Measurements from ENCODE around the gene ACTG2. TPM values are rescaled to one million over a fixed set of nuclear protein-coding genes. Genes with fewer than 3 reads are reported as not detected.

The ACTG2 gene
- total and polyA plus RNA-seq, 10 of the 15 experiments (the other 5 are each of a cell fraction or from before 2014, with no cell fraction given) = 0.06 to 0.97 (median 0.12) TPM; not detected in 7

GRCh38 chr2:73891276-73891901, 1.4 kb upstream of the ACTG2 start:
- TF ChIP-seq ZNF274 (IDR thresholded peaks at IDR 0.05; ENCODE audit: insufficient read depth, insufficient read length) (no peak), ZNF622 (IDR thresholded peaks at IDR 0.05) (no peak), POLR2A (IDR thresholded peaks at IDR 0.05; ENCODE audit: low read depth, low read length) (no peak), NFIC (IDR thresholded peaks at IDR 0.05; ENCODE audit: low read depth, low read length) (no peak), FOS (IDR thresholded peaks at IDR 0.05; ENCODE audit: borderline replicate concordance, extremely low read depth, insufficient read length) (no peak), EGR1 (IDR thresholded peaks at IDR 0.05; ENCODE audit: borderline replicate concordance in 1 of 2, low read depth in 2 of 2, low read length in 2 of 2) (no peak), TARDBP (IDR thresholded peaks at IDR 0.05; ENCODE audit: borderline replicate concordance) (no peak), SKIL (IDR thresholded peaks at IDR 0.05; ENCODE audit: low read depth, poor library complexity, severe bottlenecking) (no peak), KAT2A (conservative IDR thresholded peaks at IDR 0.05; ENCODE audit: control insufficient read depth, low read depth, low read length) (no peak), SP1 (IDR thresholded peaks at IDR 0.05; ENCODE audit: low read depth, low read length) (no peak), NBN (IDR thresholded peaks at IDR 0.05) (no peak), MEF2B (IDR thresholded peaks at IDR 0.05; ENCODE audit: partially characterized antibody, poor library complexity, severe bottlenecking) (no peak), SMARCA5 (IDR thresholded peaks at IDR 0.05) (no peak)
- TF ChIP-seq, protein P1, sequence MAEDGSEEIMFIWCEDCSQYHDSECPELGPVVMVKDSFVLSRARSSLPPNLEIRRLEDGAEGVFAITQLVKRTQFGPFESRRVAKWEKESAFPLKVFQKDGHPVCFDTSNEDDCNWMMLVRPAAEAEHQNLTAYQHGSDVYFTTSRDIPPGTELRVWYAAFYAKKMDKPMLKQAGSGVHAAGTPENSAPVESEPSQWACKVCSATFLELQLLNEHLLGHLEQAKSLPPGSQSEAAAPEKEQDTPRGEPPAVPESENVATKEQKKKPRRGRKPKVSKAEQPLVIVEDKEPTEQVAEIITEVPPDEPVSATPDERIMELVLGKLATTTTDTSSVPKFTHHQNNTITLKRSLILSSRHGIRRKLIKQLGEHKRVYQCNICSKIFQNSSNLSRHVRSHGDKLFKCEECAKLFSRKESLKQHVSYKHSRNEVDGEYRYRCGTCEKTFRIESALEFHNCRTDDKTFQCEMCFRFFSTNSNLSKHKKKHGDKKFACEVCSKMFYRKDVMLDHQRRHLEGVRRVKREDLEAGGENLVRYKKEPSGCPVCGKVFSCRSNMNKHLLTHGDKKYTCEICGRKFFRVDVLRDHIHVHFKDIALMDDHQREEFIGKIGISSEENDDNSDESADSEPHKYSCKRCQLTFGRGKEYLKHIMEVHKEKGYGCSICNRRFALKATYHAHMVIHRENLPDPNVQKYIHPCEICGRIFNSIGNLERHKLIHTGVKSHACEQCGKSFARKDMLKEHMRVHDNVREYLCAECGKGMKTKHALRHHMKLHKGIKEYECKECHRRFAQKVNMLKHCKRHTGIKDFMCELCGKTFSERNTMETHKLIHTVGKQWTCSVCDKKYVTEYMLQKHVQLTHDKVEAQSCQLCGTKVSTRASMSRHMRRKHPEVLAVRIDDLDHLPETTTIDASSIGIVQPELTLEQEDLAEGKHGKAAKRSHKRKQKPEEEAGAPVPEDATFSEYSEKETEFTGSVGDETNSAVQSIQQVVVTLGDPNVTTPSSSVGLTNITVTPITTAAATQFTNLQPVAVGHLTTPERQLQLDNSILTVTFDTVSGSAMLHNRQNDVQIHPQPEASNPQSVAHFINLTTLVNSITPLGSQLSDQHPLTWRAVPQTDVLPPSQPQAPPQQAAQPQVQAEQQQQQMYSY (CRISPR knock-in tag; IDR thresholded peaks at IDR 0.05) = no peak
- TF ChIP-seq, protein P2, sequence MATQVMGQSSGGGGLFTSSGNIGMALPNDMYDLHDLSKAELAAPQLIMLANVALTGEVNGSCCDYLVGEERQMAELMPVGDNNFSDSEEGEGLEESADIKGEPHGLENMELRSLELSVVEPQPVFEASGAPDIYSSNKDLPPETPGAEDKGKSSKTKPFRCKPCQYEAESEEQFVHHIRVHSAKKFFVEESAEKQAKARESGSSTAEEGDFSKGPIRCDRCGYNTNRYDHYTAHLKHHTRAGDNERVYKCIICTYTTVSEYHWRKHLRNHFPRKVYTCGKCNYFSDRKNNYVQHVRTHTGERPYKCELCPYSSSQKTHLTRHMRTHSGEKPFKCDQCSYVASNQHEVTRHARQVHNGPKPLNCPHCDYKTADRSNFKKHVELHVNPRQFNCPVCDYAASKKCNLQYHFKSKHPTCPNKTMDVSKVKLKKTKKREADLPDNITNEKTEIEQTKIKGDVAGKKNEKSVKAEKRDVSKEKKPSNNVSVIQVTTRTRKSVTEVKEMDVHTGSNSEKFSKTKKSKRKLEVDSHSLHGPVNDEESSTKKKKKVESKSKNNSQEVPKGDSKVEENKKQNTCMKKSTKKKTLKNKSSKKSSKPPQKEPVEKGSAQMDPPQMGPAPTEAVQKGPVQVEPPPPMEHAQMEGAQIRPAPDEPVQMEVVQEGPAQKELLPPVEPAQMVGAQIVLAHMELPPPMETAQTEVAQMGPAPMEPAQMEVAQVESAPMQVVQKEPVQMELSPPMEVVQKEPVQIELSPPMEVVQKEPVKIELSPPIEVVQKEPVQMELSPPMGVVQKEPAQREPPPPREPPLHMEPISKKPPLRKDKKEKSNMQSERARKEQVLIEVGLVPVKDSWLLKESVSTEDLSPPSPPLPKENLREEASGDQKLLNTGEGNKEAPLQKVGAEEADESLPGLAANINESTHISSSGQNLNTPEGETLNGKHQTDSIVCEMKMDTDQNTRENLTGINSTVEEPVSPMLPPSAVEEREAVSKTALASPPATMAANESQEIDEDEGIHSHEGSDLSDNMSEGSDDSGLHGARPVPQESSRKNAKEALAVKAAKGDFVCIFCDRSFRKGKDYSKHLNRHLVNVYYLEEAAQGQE (IDR thresholded peaks at IDR 0.05; ENCODE audit: low read depth, low read length) = no peak
- ChIA-PET RAD21 (ENCODE audit: unreplicated experiment) (interaction anchor here (0.8 to 1.2 kb wide), 2 partner anchors 29 to 64 kb away, joined by 3 read pairs; no protein-coding TSS in a partner anchor), POLR2A (no interaction called here), SMC1A (ENCODE audit: uncharacterized antibody, unreplicated experiment) (interaction anchor here (0.8 to 1.3 kb wide), 4 partner anchors 12 to 98 kb away, joined by 3 to 5 read pairs (median 3); no protein-coding TSS in a partner anchor), CTCF (interaction anchor here (0.6 to 1.5 kb wide), 6 partner anchors 53 to 444 kb away, joined by 3 read pairs; no protein-coding TSS in a partner anchor)
- H3K9ac ChIP-seq (ENCODE audit: control insufficient read depth, insufficient read depth, low read length) = no peak overlapping the region
- FAIRE-seq = no peak
- no peaks in the 10 kb centered on the region for H3K27me3 ChIP-seq (replicated peaks in 1 of 2; ENCODE audit: control insufficient read depth in 2 of 2, insufficient read depth in 2 of 2, low read length in 1 of 2)
- H3K9me3 ChIP-seq (replicated peaks; ENCODE audit: control insufficient read depth, insufficient read depth, low read length) = no peaks in the 10 kb centered on the region
- H3K79me2 ChIP-seq (ENCODE audit: control insufficient read depth, insufficient read depth, low read length) = no peaks in the 10 kb centered on the region
- H2AFZ ChIP-seq (ENCODE audit: control insufficient read depth, low read depth, low read length) = no peak overlapping the region
- H3K36me3 ChIP-seq (ENCODE audit: control insufficient read depth in 2 of 2, insufficient read depth in 2 of 2, low read length in 1 of 2) = no peaks in the 10 kb centered on the region
- ATAC-seq = no peak
- no peak overlapping the region for H3K27ac ChIP-seq (ENCODE audit: control insufficient read depth, insufficient read depth)
- DNase-seq (ENCODE audit: low read depth, low spot score) = no peak
- H4K20me1 ChIP-seq (ENCODE audit: control insufficient read depth, insufficient read depth) = no peaks in the 10 kb centered on the region
- H3K4me2 ChIP-seq (ENCODE audit: control insufficient read depth, insufficient read depth) = no peak overlapping the region
- intact Hi-C loops (cut with micrococcal nuclease; ENCODE audit: unreplicated experiment) (no loop called here), in situ Hi-C loops (cut with MboI) (no loop called here)
- 54% methylated on average over 5 of the region's 5 CpGs for WGBS (ENCODE audit: insufficient coverage, insufficient replicate concordance, low lambda C conversion rate, missing lambda C conversion rate)
- no peak overlapping the region for H3K4me3 ChIP-seq
- H3K4me1 ChIP-seq (ENCODE audit: control insufficient read depth, insufficient read depth, low read length) = peaks cover 4% of the 10 kb centered on the region
- no TSS peak for BruUV-seq (replicated peaks)
